Stimulated activated CD8-positive, alpha-beta memory T cell treated with anti-CD3 and anti-CD28 coated beads, Interleukin-4, amount 100 ng/mL, for 48 hours (primary cell): ENCODE measurements around the gene LTB4R.

Experiments used
- DNase-seq: peaks from one replicate; pipeline ENCODE4 v3.0.0-alpha.2; 2020

Gene LTB4R

GRCh38 chr14:24325041-24325530 is 13.8 kb downstream of the LTB4R start:
- no peak for DNase-seq

GRCh38 chr14:24325963-24326362 is 14.7 kb downstream of the LTB4R start:
- no peak for DNase-seq

GRCh38 chr14:24327303-24327702 is 16.0 kb downstream of the LTB4R start:
- no peak for DNase-seq

- DNase-seq: peak; percentile 54
Observed at GRCh38 chr14:24327914-24328313, 16.6 kb downstream of the LTB4R start.

- no peak for DNase-seq
Observed at GRCh38 chr14:24329073-24329663, 17.9 kb downstream of the LTB4R start.

GRCh38 chr14:24329736-24330135 is 18.4 kb downstream of the LTB4R start:
- peak; percentile 75 for DNase-seq

GRCh38 chr14:24330973-24331674 is 19.8 kb downstream of the LTB4R start:
- DNase-seq: no peak

GRCh38 chr14:24331731-24332267 is 20.5 kb downstream of the LTB4R start:
- no peak for DNase-seq

GRCh38 chr14:24332268-24332993 is 21.1 kb downstream of the LTB4R start:
- peak; percentile 83 for DNase-seq

GRCh38 chr14:24334431-24335291 is 23.4 kb downstream of the LTB4R start, which contains the start of gene ADCY4:
Gene ADCY4, minus strand, starts transcription at chr14:24335071. Its CDS starts 419 bp downstream, at chr14:24334652.
- no peak for DNase-seq

GRCh38 chr14:24335461-24336171 is 24.3 kb downstream of the LTB4R start:
- no peak for DNase-seq

- DNase-seq: no peak
Observed at GRCh38 chr14:24337144-24337823, 26.0 kb downstream of the LTB4R start.

- no peak for DNase-seq
Observed at GRCh38 chr14:24337824-24338175, 26.5 kb downstream of the LTB4R start.

GRCh38 chr14:24338843-24339242 is 27.5 kb downstream of the LTB4R start:
- DNase-seq: no peak

- peak; percentile 77 for DNase-seq
Observed at GRCh38 chr14:24339284-24340151, 28.2 kb downstream of the LTB4R start, which contains the start of gene RIPK3. Gene RIPK3, minus strand, starts transcription at chr14:24339991. Its CDS starts 165 bp downstream, at chr14:24339826.

- DNase-seq: no peak
Observed at GRCh38 chr14:24340606-24341005, 29.3 kb downstream of the LTB4R start.

- DNase-seq: no peak
Observed at GRCh38 chr14:24342889-24343288, 31.6 kb downstream of the LTB4R start.

GRCh38 chr14:24343795-24344660 is 32.7 kb downstream of the LTB4R start:
- DNase-seq: no peak

GRCh38 chr14:24347134-24347533 is 35.8 kb downstream of the LTB4R start:
- DNase-seq: no peak
